HepG2 (cell line): ENCODE data around the gene RWDD4. TPM values are rescaled to one million over a fixed set of nuclear protein-coding genes. Genes with fewer than 3 reads are reported as not detected.

Experiments
- ARID4A ChIP-seq: sonication (generic); formaldehyde crosslinking; IDR thresholded peaks from 2 replicates; pipeline ENCODE4 v1.5.0; 2020; ENCODE audit warnings: mild to moderate bottlenecking, missing genetic modification reagents, borderline replicate concordance
- BCL6 ChIP-seq: IDR thresholded peaks from 2 replicates; pipeline ENCODE4 v1.6.1; 2016; ENCODE audit warnings: missing genetic modification reagents, missing compliant biosample characterization
- CHD2 ChIP-seq: IDR thresholded peaks from 2 replicates; pipeline ENCODE4 v1.6.1; 2011; ENCODE audit warnings: low read depth, low read length, improper control_type of control experiment
- EHMT2 ChIP-seq: fragments of 200-600 bp; sonication (generic); IDR thresholded peaks from 2 replicates; pipeline ENCODE4 v1.7.0; 2017; ENCODE audit warnings: antibody characterized with exemption, low read depth, low read length, borderline replicate concordance
- GFI1 ChIP-seq: sonication (generic); formaldehyde crosslinking; IDR thresholded peaks from 2 replicates; pipeline ENCODE4 v1.5.0; 2020; ENCODE audit warnings: missing genetic modification reagents, mild to moderate bottlenecking, borderline replicate concordance
- GPN1 ChIP-seq: sonication (generic); formaldehyde crosslinking; IDR thresholded peaks from 2 replicates; pipeline ENCODE4 v1.5.1; 2020; ENCODE audit warnings: missing genetic modification reagents, borderline replicate concordance
- HOXD1 ChIP-seq: sonication (generic); formaldehyde crosslinking; IDR thresholded peaks from 2 replicates; pipeline ENCODE4 v1.5.0; 2020; ENCODE audit warnings: missing genetic modification reagents
- KDM4B ChIP-seq: sonication (generic); formaldehyde crosslinking; IDR thresholded peaks from 2 replicates; pipeline ENCODE4 v1.4.0; 2020; ENCODE audit warnings: missing genetic modification reagents
- NR2F6 ChIP-seq, 2 experiments: IDR thresholded peaks; 2 replicates each; pipeline ENCODE4 v1.6.1; 2016; ENCODE audit warnings: antibody characterized with exemption in 1 of 2, mild to moderate bottlenecking in 1 of 2
- RBM39 ChIP-seq: fragments of 200-400 bp; formaldehyde crosslinking; IDR thresholded peaks from one replicate; pipeline ENCODE4 v1.6.1; 2018; ENCODE audit warnings: antibody characterized with exemption, mild to moderate bottlenecking, low read depth, low read length; ENCODE audit not compliant: poor library complexity, severe bottlenecking
- ZNF530 ChIP-seq: sonication (generic); formaldehyde crosslinking; IDR thresholded peaks from 2 replicates; pipeline ENCODE4 v1.5.0; 2020; ENCODE audit warnings: low read depth, mild to moderate bottlenecking, missing genetic modification reagents
- ZNF558 ChIP-seq: sonication (generic); formaldehyde crosslinking; IDR thresholded peaks from 2 replicates; pipeline ENCODE4 v1.9.0; 2022; ENCODE audit warnings: mild to moderate bottlenecking, missing genetic modification reagents, borderline replicate concordance
- ZNF768 ChIP-seq: sonication (generic); formaldehyde crosslinking; IDR thresholded peaks from 2 replicates; pipeline ENCODE4 v1.4.0; 2020; ENCODE audit warnings: missing genetic modification reagents
- ZNF782 ChIP-seq: sonication (generic); formaldehyde crosslinking; IDR thresholded peaks from 2 replicates; pipeline ENCODE4 v1.4.0; 2020; ENCODE audit warnings: missing genetic modification reagents, mild to moderate bottlenecking, borderline replicate concordance
- ZSCAN21 ChIP-seq: sonication (generic); formaldehyde crosslinking; IDR thresholded peaks from 2 replicates; pipeline ENCODE4 v1.8.0; 2022; ENCODE audit warnings: mild to moderate bottlenecking, missing genetic modification reagents, moderate library complexity, borderline replicate concordance
- polyA plus RNA-seq, 8 experiments: library from polyadenylated mRNA; depleted of rRNA in 3 of 8; stranded (reverse) in 7 of 8; unstranded in 1 of 8; fragments of >200 nt; fragmentation: Illumina TruSeq in 4 of 8; extraction: Trizol in 4 of 8; gene quantifications; 2 replicates each; pipeline versions ENCODE4 v1.2.1 to v1.2.3, GENCODE V29; 2011 to 2016; ENCODE audit warnings: low read depth in 4 of 8, missing spikeins in 1 of 8, mixed read lengths in 1 of 8; ENCODE audit not compliant: insufficient read depth in 1 of 8
- total RNA-seq, 5 experiments: library from RNA; depleted of rRNA; stranded (reverse); fragments of >200 nt; fragmentation: Illumina TruSeq; extraction: Trizol; gene quantifications; 2 replicates each; pipeline ENCODE4 v1.2.3, GENCODE V29; 2016; ENCODE audit warnings: low read depth in 1 of 5
- TF ChIP-seq, protein P1 (sequence below): sonication (generic); formaldehyde crosslinking; IDR thresholded peaks from 2 replicates; pipeline ENCODE4 v1.5.1; 2020; ENCODE audit warnings: mild to moderate bottlenecking, missing genetic modification reagents, moderate library complexity
- TF ChIP-seq, protein P2 (sequence below): sonication (generic); formaldehyde crosslinking; IDR thresholded peaks from 2 replicates; pipeline ENCODE4 v1.8.1; 2023; ENCODE audit warnings: mild to moderate bottlenecking, inconsistent platforms, moderate library complexity, missing genetic modification reagents, borderline replicate concordance

Gene RWDD4
- total and polyA plus RNA-seq, 2 of the 13 experiments (the other 11 are each of a cell fraction or from before 2014, with no cell fraction given), result 10.2 to 25.4 TPM

- TF ChIP-seq, protein P1, sequence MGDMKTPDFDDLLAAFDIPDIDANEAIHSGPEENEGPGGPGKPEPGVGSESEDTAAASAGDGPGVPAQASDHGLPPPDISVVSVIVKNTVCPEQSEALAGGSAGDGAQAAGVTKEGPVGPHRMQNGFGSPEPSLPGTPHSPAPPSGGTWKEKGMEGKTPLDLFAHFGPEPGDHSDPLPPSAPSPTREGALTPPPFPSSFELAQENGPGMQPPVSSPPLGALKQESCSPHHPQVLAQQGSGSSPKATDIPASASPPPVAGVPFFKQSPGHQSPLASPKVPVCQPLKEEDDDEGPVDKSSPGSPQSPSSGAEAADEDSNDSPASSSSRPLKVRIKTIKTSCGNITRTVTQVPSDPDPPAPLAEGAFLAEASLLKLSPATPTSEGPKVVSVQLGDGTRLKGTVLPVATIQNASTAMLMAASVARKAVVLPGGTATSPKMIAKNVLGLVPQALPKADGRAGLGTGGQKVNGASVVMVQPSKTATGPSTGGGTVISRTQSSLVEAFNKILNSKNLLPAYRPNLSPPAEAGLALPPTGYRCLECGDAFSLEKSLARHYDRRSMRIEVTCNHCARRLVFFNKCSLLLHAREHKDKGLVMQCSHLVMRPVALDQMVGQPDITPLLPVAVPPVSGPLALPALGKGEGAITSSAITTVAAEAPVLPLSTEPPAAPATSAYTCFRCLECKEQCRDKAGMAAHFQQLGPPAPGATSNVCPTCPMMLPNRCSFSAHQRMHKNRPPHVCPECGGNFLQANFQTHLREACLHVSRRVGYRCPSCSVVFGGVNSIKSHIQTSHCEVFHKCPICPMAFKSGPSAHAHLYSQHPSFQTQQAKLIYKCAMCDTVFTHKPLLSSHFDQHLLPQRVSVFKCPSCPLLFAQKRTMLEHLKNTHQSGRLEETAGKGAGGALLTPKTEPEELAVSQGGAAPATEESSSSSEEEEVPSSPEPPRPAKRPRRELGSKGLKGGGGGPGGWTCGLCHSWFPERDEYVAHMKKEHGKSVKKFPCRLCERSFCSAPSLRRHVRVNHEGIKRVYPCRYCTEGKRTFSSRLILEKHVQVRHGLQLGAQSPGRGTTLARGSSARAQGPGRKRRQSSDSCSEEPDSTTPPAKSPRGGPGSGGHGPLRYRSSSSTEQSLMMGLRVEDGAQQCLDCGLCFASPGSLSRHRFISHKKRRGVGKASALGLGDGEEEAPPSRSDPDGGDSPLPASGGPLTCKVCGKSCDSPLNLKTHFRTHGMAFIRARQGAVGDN, result peak; percentile 92
- TF ChIP-seq, protein P2, sequence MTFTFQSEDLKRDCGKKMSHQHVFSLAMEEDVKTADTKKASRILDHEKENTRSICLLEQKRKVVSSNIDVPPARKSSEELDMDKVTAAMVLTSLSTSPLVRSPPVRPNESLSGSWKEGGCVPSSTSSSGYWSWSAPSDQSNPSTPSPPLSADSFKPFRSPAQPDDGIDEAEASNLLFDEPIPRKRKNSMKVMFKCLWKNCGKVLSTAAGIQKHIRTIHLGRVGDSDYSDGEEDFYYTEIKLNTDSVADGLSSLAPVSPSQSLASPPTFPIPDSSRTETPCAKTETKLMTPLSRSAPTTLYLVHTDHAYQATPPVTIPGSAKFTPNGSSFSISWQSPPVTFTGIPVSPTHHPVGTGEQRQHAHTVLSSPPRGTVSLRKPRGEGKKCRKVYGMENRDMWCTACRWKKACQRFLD (CRISPR knock-in tag), result peak; percentile 75; the same call in 1 of the 2 replicates
- TF ChIP-seq ZNF558 (CRISPR knock-in tag) (peak; percentile 78; the same call in 1 of the 2 replicates), ARID4A (CRISPR knock-in tag) (peak; percentile 93), KDM4B (peak; percentile 27; the same call in 1 of the 2 replicates), GFI1 (CRISPR knock-in tag) (peak; percentile 39; the same call in 1 of the 2 replicates), ZSCAN21 (CRISPR knock-in tag) (peak; percentile 59; the same call in 1 of the 2 replicates), GPN1 (CRISPR knock-in tag) (no peak), HOXD1 (CRISPR knock-in tag) (0 out of 2 replicates have a peak, but pooled peaks have one; percentile 38), ZNF530 (no peak), ZNF782 (peak; percentile 77; the same call in 1 of the 2 replicates), RBM39 (peak; percentile 80), BCL6 (CRISPR knock-in tag) (0 out of 2 replicates have a peak, but pooled peaks have one; percentile 6), CHD2 (peak; percentile 50; the same call in 1 of the 2 replicates), ZNF768 (peak; percentile 25; the same call in 1 of the 2 replicates), NR2F6 (IDR thresholded peaks at IDR 0.05) (no peak), NR2F6 (CRISPR knock-in tag; IDR thresholded peaks at IDR 0.05) (no peak), EHMT2 (no peak)
These were observed at the start of gene RWDD4, which contains the start of gene TRAPPC11 (continued) for GRCh38 chr4:183659029-183659871.
